H1 (cell line): Measurements from ENCODE around the gene DIS3. TPM values are rescaled to one million over a fixed set of nuclear protein-coding genes. Genes with fewer than 3 reads are reported as not detected.

ENCODE experiments used
- CTCF ChIA-PET: fragments of 300-600 bp; sonication (Branson Sonifier 250); formaldehyde crosslinking; loops from one replicate; lab custom pipeline; 2021; ENCODE audit not compliant: partially characterized antibody; lab: Charles Lee
- POLR2A ChIA-PET: fragments of 300-600 bp; sonication (Branson Sonifier 250); formaldehyde crosslinking; loops from one replicate; lab custom pipeline; 2021; ENCODE audit warnings: inconsistent platforms; ENCODE audit not compliant: partially characterized antibody; lab: Charles Lee
- DNase-seq, 2 experiments: peaks; one replicate each; pipeline versions ENCODE4 v3.0.0 to v3.0.0-alpha.2; 2010 to 2022; ENCODE audit warnings: low spot score in 2 of 2, low read depth in 1 of 2, mixed read lengths in 1 of 2
- FAIRE-seq: peaks from 2 replicates; lab custom pipeline; 2011; peaks lifted over from hg19 to GRCh38; lab: Jason Lieb, UNC
- H2AFZ ChIP-seq: 2 replicates; pipeline ENCODE4 v1.8.1; 2012; ENCODE audit warnings: low read length, inconsistent platforms
- H2AK5ac ChIP-seq: 2 replicates; pipeline ENCODE4 v1.6.1; 2013; ENCODE audit warnings: low read depth, low read length
- H2BK120ac ChIP-seq: replicated peaks from 2 replicates; pipeline ENCODE3; 2013; ENCODE audit warnings: low read depth, low read length, inconsistent platforms
- H2BK12ac ChIP-seq: 2 replicates; pipeline ENCODE4 v1.6.1; 2013; ENCODE audit warnings: low read depth, low read length
- H2BK15ac ChIP-seq: 2 replicates; pipeline ENCODE4 v1.6.1; 2013; ENCODE audit warnings: low read length
- H2BK20ac ChIP-seq: 2 replicates; pipeline ENCODE4 v1.6.1; 2013; ENCODE audit warnings: low read length
- H2BK5ac ChIP-seq: 2 replicates; pipeline ENCODE4 v1.6.1; 2013; ENCODE audit warnings: low read depth, low read length
- H3K14ac ChIP-seq: 2 replicates; pipeline ENCODE4 v1.6.1; 2013; ENCODE audit warnings: inconsistent platforms; ENCODE audit not compliant: insufficient read length
- H3K18ac ChIP-seq: 2 replicates; pipeline ENCODE4 v1.6.1; 2013; ENCODE audit warnings: low read length; ENCODE audit errors: extremely low read depth
- H3K23ac ChIP-seq: 2 replicates; pipeline ENCODE4 v1.6.1; 2013; ENCODE audit warnings: inconsistent platforms; ENCODE audit not compliant: insufficient read length
- H3K23me2 ChIP-seq: 2 replicates; pipeline ENCODE4 v1.6.1; 2013; ENCODE audit warnings: low read depth, low read length
- H3K27ac ChIP-seq: 2 replicates; pipeline ENCODE4 v1.6.1; 2011; ENCODE audit warnings: low read depth, low read length, inconsistent platforms
- H3K27me3 ChIP-seq, 4 experiments: replicated peaks in 1 of 4; 1 replicate in 1 of 4; 2 replicates in 3 of 4; pipeline versions ENCODE4 v1.6.1 to v1.8.1; 2011 to 2013; ENCODE audit warnings: low read length in 3 of 4, mild to moderate bottlenecking in 3 of 4, inconsistent platforms in 2 of 4, mixed read lengths in 2 of 4, moderate library complexity in 1 of 4; ENCODE audit not compliant: control insufficient read depth in 3 of 4, insufficient read depth in 3 of 4; ENCODE audit errors: extremely low read depth in 1 of 4
- H3K36me3 ChIP-seq, 4 experiments: 2 replicates each; pipeline versions ENCODE4 v1.6.1 to v1.8.1; 2011 to 2013; ENCODE audit warnings: mild to moderate bottlenecking in 4 of 4, low read length in 3 of 4, moderate library complexity in 2 of 4, control low read depth in 1 of 4, inconsistent platforms in 1 of 4; ENCODE audit not compliant: insufficient read depth in 4 of 4, control insufficient read depth in 2 of 4
- H3K4ac ChIP-seq: replicated peaks from 2 replicates; pipeline ENCODE3; 2013; ENCODE audit warnings: low read length, low read depth, mixed read lengths, inconsistent platforms; ENCODE audit not compliant: insufficient read length
- H3K4me1 ChIP-seq, 4 experiments: replicated peaks in 1 of 4; 1 replicate in 1 of 4; 2 replicates in 3 of 4; pipeline versions ENCODE4 v1.6.1 to v1.8.1; 2011 to 2013; ENCODE audit warnings: low read length in 3 of 4, inconsistent platforms in 2 of 4, mixed read lengths in 1 of 4; ENCODE audit not compliant: insufficient read depth in 4 of 4, control insufficient read depth in 3 of 4
- H3K4me2 ChIP-seq, 2 experiments: 2 replicates each; pipeline versions ENCODE4 v1.6.1 to v1.8.1; 2011 to 2013; ENCODE audit warnings: low read depth in 2 of 2, low read length in 2 of 2, control low read depth in 1 of 2, inconsistent platforms in 1 of 2, mild to moderate bottlenecking in 1 of 2; ENCODE audit not compliant: insufficient read depth in 1 of 2
- H3K4me3 ChIP-seq, 4 experiments: fragments of 200-600, 300-600 bp in 1 of 4; sonication (generic), shearing (Covaris generic), sonication (Bioruptor Twin) in 1 of 4; 2 replicates each; pipeline versions ENCODE4 v1.5.1 to v1.8.1; 2011 to 2016; ENCODE audit warnings: low read length in 4 of 4, low read depth in 3 of 4, control low read depth in 2 of 4, inconsistent platforms in 2 of 4, mild to moderate bottlenecking in 2 of 4, mixed read lengths in 1 of 4, moderate library complexity in 1 of 4; ENCODE audit not compliant: insufficient read depth in 2 of 4; ENCODE audit errors: extremely low read depth in 1 of 4
- H3K56ac ChIP-seq: replicated peaks from 2 replicates; pipeline ENCODE3; 2013; ENCODE audit warnings: low read depth, mild to moderate bottlenecking, mixed read lengths, low read length, inconsistent platforms; ENCODE audit not compliant: insufficient read length
- H3K79me1 ChIP-seq: 2 replicates; pipeline ENCODE4 v1.6.1; 2013; ENCODE audit warnings: low read depth, low read length, control low read depth
- H3K79me2 ChIP-seq, 2 experiments: 2 replicates each; pipeline versions ENCODE4 v1.6.1 to v1.8.1; 2012 to 2013; ENCODE audit warnings: low read length in 2 of 2, mild to moderate bottlenecking in 2 of 2, inconsistent platforms in 1 of 2; ENCODE audit not compliant: insufficient read depth in 2 of 2, control insufficient read depth in 1 of 2
- H3K9ac ChIP-seq, 4 experiments: replicated peaks in 1 of 4; 1 replicate in 1 of 4; 2 replicates in 3 of 4; pipeline versions ENCODE4 v1.6.1 to v1.8.1; 2011 to 2013; ENCODE audit warnings: low read depth in 3 of 4, low read length in 3 of 4, control low read depth in 2 of 4, mild to moderate bottlenecking in 2 of 4, moderate library complexity in 2 of 4, inconsistent platforms in 1 of 4; ENCODE audit errors: extremely low read depth in 1 of 4
- H3K9me3 ChIP-seq, 2 experiments: 2 replicates each; pipeline versions ENCODE4 v1.6.1 to v1.8.1; 2012 to 2013; ENCODE audit warnings: mild to moderate bottlenecking in 2 of 2, moderate library complexity in 2 of 2, control low read depth in 1 of 2, inconsistent platforms in 1 of 2, low read depth in 1 of 2, low read length in 1 of 2, mixed read lengths in 1 of 2; ENCODE audit not compliant: insufficient read depth in 2 of 2
- H4K20me1 ChIP-seq, 2 experiments: replicated peaks in 1 of 2; 2 replicates each; pipeline versions ENCODE3 to v1.8.1; 2011 to 2013; ENCODE audit warnings: inconsistent platforms in 2 of 2, low read length in 2 of 2, mild to moderate bottlenecking in 1 of 2; ENCODE audit not compliant: insufficient read depth in 2 of 2, control insufficient read depth in 1 of 2
- H4K5ac ChIP-seq: 2 replicates; pipeline ENCODE4 v1.6.1; 2013; ENCODE audit warnings: low read length, low read depth, mixed read lengths, inconsistent platforms; ENCODE audit not compliant: insufficient read length
- H4K8ac ChIP-seq: 2 replicates; pipeline ENCODE4 v1.8.0; 2013; ENCODE audit warnings: mild to moderate bottlenecking, moderate library complexity, low read length, inconsistent platforms; ENCODE audit not compliant: insufficient read depth; ENCODE audit errors: extremely low read depth
- H4K91ac ChIP-seq: replicated peaks from 2 replicates; pipeline ENCODE3; 2013; ENCODE audit warnings: low read length, mixed read lengths, inconsistent platforms; ENCODE audit not compliant: insufficient read length
- ATF3 ChIP-seq: IDR thresholded peaks from 2 replicates; pipeline ENCODE4 v1.6.1; 2011; ENCODE audit warnings: low read depth, mild to moderate bottlenecking, low read length; ENCODE audit not compliant: insufficient read depth
- CBX5 ChIP-seq: fragments of 300-800, 300-1000 bp; sonication (generic); IDR thresholded peaks from 2 replicates; pipeline ENCODE4 v1.7.1; 2016; ENCODE audit warnings: antibody characterized with exemption, low read length, low read depth
- KDM4A ChIP-seq: IDR thresholded peaks from one replicate; pipeline ENCODE4 v1.7.1; 2012; ENCODE audit warnings: low read depth, mild to moderate bottlenecking, moderate library complexity, low read length, inconsistent platforms; ENCODE audit not compliant: severe bottlenecking
- NRF1 ChIP-seq: IDR thresholded peaks from 2 replicates; pipeline ENCODE4 v1.6.1; 2011; ENCODE audit warnings: mild to moderate bottlenecking, low read depth, low read length, improper control_type of control experiment
- RBBP5 ChIP-seq: IDR thresholded peaks from 2 replicates; pipeline ENCODE4 v1.7.1; 2012; ENCODE audit warnings: low read depth, mild to moderate bottlenecking, inconsistent platforms, low read length, moderate library complexity, borderline replicate concordance
- SIRT6 ChIP-seq: IDR thresholded peaks from one replicate; pipeline ENCODE4 v1.7.1; 2012; ENCODE audit warnings: low read length, inconsistent platforms
- TAF1 ChIP-seq: IDR thresholded peaks from 2 replicates; pipeline ENCODE4 v1.6.1; 2011; ENCODE audit warnings: mild to moderate bottlenecking, low read depth, low read length
- TAF7 ChIP-seq: optimal IDR thresholded peaks from 2 replicates; pipeline ENCODE3; 2011; ENCODE audit warnings: low read depth, mild to moderate bottlenecking, inconsistent platforms, low read length, moderate library complexity, borderline replicate concordance
- TBP ChIP-seq: IDR thresholded peaks from 2 replicates; pipeline ENCODE4 v1.6.1; 2011; ENCODE audit warnings: low read depth, low read length, improper control_type of control experiment
- USF2 ChIP-seq: IDR thresholded peaks from 2 replicates; pipeline ENCODE4 v1.6.1; 2011; ENCODE audit warnings: low read length, improper control_type of control experiment
- ZNF274 ChIP-seq: IDR thresholded peaks from 2 replicates; pipeline ENCODE4 v1.7.0; 2012; ENCODE audit warnings: low read length, borderline replicate concordance; ENCODE audit errors: extremely low read depth
- polyA plus RNA-seq, 7 experiments: library from polyadenylated mRNA; depleted of rRNA in 3 of 7; stranded (reverse) in 5 of 7; unstranded in 2 of 7; fragments of >200 nt in 5 of 7; fragments of 200-250 nt in 2 of 7; gene quantifications; 1 replicate in 5 of 7; 2 replicates in 1 of 7; 4 replicates in 1 of 7; pipeline versions ENCODE4 v1.2.1 to v1.2.3, GENCODE V29; 2011 to 2013; ENCODE audit warnings: missing spikeins in 2 of 7, mixed read lengths in 2 of 7
- total RNA-seq: library from RNA; stranded (reverse); fragmentation: NEBNext Ultra II Directional; extraction: Animal tissue kit (Norgen Biotek cat#: 25700); gene quantifications from 2 replicates; pipeline ENCODE4 v1.2.1, GENCODE V29; 2021

The DIS3 gene
- total and polyA plus RNA-seq, 2 of the 8 experiments (the other 6 are each of a cell fraction or from before 2014, with no cell fraction given), result 10.8 to 39.9 TPM

GRCh38 chr13:72751220-72751619 lies 30.5 kb downstream of the DIS3 start:
- Histone ChIP-seq H3K56ac (no peak overlapping the region), H3K79me2 (no peaks in the 10 kb centered on the region), H3K9ac (no peak overlapping the region), H3K79me1 (no peaks in the 10 kb centered on the region), H3K4me2 (no peak overlapping the region), H4K91ac (no peak overlapping the region), H4K20me1 (no peaks in the 10 kb centered on the region), H2AK5ac (no peak overlapping the region), H3K4me1 (no peaks in the 10 kb centered on the region), H3K36me3 (peaks cover 6 to 70% (median 28%) of the 10 kb centered on the region in 4 experiments), H3K18ac (no peak overlapping the region), H3K23me2 (no peaks in the 10 kb centered on the region), H3K27ac (no peak overlapping the region), H4K8ac (no peak overlapping the region), H2BK20ac (no peak overlapping the region), H2BK15ac (no peak overlapping the region), H2BK12ac (no peak overlapping the region), H2BK5ac (no peak overlapping the region), H4K5ac (no peak overlapping the region), H3K14ac (no peak overlapping the region), H3K9me3 (no peaks in the 10 kb centered on the region), H3K4me3 (no peak overlapping the region), H2BK120ac (no peak overlapping the region), H2AFZ (no peak overlapping the region), H3K4ac (no peak overlapping the region), H3K23ac (no peak overlapping the region), H3K27me3 (no peaks in the 10 kb centered on the region)
- ChIA-PET POLR2A (interaction anchor here (0.9 to 1.6 kb wide), 3 partner anchors 13 to 30 kb away, joined by 3 to 4 read pairs (median 3); partner anchors contain the start of gene DIS3), CTCF (interaction anchor here (0.9 kb wide), 1 partner anchor 8 kb away, joined by 3 read pairs; no protein-coding TSS in a partner anchor)
- DNase-seq (no peak), FAIRE-seq (no peak)
- TF ChIP-seq USF2 (no peak), TAF1 (no peak), SIRT6 (no peak), RBBP5 (no peak), ZNF274 (no peak), ATF3 (no peak), TBP (no peak), NRF1 (no peak), TAF7 (no peak), KDM4A (no peak), CBX5 (no peak)
